ENCODE data around the gene C2orf72.

- TF ChIP-seq CTCF (IDR thresholded peaks at IDR 0.05; ENCODE audit: insufficient read depth, low read depth, low read length) (no peak), EZH2 (IDR thresholded peaks at IDR 0.05; ENCODE audit: insufficient read depth, low read length) (no peak)
Measured at GRCh38 chr2:231059756-231060155, 22.4 kb downstream of the C2orf72 start.

Measured in astrocyte (in vitro differentiated cells and primary cell).